NCI-H2107 treated with DMSO at 0.1 percent for 48 hours (cell line): Measurements from ENCODE around the gene NRXN2.

Source experiments
- DNase-seq: peaks from one replicate; lab custom pipeline; 2025; ENCODE audit not compliant: unreplicated experiment; lab: John Stamatoyannopoulos, UW

NRXN2 gene

DNA sequence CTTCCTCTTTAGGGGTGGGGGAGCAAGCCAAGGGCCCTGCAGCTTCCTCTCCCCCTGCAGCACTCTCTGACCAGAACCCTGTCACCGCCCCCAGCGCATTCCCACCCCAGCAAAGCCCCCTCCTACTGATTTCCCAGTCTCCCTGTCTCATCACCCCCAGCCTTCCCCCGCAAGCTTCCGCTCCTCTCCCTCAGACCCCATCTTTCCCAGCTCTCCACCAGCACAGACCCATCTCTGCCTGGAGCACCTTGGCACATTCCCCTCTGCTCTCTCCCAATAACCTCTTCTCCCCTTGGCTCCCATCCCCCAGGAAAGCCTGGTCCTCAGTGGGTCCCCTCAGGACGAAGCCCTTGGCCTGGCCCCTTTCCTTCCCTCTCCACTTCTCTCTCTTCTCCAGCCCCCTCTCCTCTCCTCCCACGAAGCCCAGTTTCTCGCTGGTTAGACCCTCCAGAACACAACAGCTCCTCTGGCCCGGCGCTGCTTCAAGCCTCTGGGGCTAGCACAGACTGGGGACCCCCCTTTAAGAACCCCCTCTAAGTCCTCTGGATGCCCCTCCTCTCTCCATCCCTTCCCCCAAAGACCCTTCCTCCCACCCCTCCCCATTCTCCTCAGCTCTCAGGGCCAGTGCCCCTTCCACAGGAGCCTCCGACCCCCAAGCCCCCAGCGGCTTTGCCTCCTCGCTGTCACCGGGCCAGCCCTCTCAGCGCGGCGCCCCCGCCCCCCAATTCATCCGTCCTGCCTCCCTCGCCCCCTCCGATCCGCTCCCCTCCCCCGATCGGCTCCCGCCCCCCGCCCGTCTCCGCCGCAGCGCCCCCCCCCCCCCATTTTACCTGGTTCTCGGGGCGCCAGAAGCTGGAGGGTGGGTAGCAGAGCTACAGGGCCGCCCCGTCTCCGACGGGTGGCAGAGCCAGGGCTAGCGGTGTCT, 594 bp downstream of the NRXN2 start:
- DNase-seq = no peak

DNA sequence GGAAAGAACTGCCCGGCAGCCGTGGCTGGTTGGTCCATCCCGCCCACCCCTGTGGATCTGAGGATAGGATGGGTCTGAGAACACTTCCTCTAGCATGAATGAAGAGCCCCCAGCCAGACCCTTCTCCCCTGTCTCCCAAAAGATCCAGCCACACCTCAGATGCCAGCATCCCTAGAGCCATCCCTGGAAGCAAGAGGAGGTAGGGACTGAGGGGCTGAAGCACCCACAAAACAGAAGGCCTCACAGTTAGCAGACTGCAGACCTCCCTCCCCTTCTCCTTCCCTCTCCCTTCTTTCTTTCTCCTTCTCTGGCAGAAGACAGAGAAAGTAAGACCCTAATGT, 1.7 kb downstream of the NRXN2 start:
- no peak for DNase-seq

DNA sequence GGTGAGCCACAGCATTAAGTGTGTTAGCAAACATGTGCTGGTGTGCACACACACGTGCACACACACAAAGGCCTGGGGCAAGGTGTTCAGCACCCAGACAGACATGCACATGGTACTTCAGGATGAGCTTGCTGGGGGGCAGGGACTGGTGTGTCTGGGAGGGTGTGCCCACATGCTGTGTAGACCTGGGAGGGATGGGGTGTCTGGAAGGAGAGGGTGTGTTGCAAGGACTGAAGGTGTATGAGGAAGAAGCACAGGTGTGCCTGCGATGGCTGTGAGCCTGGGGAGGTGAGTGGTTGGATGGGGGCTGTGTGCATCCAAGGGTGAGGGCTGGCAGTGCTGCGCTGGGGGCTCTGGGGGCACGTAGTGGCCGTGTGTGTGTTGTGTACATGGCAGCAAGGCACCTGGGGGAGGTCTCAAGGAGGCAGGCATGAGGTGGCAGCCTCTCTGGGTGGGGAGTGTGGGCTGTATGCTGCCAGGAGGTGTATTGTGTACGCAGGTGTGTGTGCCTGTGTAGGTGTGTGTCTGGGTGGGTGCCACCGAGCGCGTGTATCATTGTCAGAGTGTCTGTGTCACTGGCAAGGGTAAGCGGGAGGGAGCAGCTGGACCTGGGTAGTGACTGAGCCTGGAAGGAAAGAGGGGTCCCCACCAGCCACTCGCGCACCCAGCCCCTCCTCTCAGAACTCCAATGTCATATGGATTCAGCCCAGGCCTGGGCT, 2.2 kb downstream of the NRXN2 start:
- no peak for DNase-seq

DNA sequence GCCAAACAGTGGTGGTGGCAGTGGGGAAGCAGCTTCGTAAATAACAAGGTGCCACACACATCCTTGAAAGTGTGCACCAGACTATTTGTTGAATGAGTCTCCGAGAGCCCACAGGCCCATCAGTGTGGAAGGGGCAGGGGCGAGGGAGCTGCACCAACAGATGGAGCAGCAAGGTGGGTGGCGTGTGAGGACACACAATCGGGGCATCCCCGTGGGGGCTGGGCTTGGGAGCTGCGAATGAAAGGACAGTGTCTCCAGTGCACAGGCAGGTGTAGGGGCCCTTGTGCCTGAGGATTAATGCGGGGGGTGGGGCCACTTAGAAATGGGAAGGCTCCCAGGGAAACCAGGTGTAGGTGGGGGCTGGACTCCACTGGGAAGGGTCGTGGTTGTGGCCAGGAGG, 2.8 kb downstream of the NRXN2 start:
- DNase-seq = no peak

DNA sequence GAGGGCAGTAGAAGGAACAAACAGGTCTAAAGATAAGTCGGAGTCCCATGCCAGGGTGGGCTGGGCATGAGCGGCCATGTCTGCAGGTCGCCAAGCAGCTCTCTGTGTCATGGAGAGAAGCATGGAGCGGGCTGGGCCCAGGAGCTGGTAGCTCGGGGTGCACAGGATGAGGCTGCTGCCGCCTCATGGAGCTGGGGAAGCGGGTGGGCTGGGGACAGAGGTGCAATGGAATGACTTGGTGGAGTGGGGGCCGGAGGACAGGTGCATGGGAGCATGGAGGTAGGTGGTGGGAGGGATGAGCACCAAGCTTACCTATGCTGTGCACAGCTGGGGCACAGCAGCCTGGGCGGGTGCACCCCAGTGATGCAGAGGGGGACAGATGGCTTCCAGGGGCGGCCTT, 3.6 kb downstream of the NRXN2 start:
- DNase-seq = no peak

DNA sequence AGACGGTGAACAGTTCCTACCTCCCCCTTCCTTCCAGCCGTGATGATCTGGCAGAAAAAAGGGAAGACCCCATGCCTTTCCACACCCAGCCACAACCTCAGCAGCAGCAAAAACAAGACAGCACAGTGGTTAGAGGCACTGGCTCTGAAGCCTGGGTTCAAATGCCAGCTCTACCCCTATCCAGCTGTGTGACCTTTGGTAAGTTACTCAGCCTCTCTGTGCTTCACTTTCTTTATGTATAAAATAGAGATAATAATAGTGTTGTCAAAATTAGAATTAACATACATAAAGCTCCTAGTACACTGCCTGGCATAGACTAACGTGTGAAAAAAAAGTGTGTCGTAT, 4.2 kb downstream of the NRXN2 start:
- DNase-seq = no peak

DNA sequence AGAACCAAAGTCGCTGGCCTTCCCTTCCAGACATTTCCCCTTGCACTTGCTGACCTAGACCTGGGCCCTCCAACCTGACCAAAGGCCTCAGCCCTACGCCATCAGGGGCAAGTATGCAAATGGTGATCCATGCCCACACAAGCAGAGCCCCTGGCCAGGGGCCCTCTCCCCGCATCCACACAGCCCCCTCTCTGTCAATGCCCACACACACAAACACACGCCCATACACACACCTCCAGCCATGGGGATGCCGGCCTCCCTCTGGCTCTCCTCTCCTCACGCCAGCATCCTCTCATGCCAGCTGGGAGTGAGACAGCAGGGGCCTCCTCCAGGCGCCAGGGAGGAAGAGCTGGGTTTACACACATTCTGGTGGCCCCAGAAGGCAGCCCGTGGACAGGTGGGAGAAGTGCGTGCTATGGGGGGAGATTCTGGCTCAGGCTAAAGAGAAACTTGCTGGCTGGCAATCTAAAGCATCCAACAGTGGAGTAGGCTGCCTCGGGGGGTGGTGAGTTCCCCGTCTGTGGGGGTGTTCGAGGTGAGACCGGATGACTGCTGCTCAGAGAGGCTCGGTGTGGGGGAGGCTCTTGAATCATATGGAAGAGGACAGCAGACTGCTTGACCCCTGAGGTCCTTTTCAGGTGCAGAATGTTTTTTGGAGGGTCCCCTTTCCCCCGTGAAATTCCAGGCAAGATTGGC, 4.8 kb downstream of the NRXN2 start:
- no peak for DNase-seq

DNA sequence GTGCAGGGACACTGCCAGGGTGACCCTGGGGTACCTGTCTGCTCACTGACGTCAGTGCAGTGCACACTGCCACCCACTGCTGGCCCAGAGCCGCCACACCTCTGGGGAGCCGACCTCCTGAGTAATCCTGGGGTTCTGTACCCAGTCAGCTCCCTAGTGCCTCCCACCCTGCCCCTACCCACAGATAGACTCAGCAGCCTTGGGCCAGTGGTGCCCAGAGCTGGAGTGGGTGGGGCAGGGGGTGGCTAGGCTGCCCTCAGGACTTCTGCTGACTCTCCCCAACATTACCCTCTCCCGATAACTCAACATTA, 5.8 kb downstream of the NRXN2 start:
- no peak for DNase-seq

DNA sequence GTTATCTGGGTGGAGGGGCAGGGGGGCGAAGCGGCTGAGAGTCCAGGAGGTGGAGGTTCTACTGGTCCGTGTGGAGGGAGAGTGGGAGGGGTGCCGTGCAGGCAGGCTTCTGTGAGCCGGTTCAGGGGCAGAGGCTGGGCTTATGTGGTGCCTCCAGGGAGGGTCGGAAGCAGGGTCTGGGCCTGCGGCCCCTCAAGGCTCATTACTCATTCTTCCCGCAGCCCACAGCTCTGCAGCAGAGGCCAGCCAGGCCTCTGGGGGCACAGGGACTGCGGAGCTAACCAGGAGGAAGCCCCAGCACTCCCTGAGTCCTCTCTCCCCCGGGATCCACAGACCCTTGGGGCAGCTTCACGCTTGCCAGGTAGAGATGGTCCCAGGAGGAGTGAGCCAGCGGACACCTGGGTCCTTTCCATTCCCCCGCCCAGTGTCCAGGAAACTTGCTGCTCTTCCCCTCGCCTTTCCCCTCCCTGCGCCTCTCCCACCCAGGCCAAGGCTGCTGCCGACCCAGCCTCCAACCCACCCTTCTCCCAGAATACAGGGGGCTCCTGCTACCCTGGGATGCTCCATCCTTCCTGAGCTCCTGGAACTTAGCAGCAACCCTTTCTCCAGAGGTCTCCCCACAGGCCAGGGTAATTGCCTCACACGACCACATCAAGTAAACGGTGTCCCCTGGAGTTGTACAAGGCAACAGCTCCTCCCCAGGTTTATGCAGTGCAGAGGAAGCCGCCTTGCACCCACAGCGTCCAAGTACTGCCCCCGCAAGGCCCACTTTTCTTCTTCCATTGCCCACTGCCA, 6.3 kb downstream of the NRXN2 start:
- no peak for DNase-seq

DNA sequence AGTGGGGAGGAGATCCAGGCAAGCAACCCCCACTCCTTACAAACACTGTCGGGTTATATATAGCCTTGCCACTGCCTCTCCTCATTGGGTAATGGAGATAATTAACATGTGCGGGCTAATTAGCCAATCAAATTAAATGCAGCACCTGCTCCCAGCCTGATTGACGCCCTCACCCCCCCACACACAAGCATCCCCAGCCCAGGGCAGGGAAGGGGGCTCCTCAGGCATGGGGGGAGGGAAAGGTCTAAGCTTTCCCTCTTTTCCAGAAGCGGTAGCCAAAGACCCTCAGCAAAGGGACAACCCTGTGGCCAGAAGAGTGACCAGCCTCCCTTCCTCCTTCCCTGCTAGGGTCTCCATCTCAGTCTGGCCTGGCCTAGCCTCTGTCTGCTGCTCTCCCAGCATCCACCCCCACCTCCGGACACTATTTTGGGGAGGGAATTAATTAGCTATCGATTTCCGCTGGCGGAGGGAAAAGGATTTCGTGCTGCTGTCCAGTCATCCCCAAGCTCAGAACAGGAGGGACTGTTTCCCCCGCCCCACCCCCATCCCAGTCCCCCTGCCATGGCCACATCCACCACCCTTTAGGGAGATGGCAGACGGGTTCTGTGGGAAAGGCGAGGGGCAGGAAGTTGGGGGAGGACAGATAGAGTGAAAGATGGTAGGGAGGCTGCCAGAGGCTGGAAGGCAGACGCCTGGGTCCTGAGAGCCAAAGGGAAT, 7.1 kb downstream of the NRXN2 start:
- no peak for DNase-seq

DNA sequence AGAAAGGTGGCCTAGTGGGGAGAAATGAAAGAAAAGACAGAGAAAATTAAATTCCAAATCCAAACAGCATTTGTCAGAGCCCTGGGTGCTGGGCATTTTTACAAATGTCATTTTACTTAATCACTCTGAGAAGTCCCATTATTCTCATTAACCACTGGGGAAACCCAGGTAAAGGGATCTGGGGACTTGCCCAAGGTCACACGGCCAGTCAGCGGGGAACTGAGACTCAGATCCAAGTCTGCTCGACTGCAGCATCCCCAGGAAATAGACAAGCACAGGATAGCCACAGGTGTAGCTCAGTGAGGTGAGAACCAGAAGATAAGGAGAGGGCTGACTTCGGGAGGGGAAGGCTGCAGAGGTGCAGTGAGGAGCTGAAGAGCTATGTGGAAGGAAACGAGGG, 7.9 kb downstream of the NRXN2 start:
- no peak for DNase-seq

DNA sequence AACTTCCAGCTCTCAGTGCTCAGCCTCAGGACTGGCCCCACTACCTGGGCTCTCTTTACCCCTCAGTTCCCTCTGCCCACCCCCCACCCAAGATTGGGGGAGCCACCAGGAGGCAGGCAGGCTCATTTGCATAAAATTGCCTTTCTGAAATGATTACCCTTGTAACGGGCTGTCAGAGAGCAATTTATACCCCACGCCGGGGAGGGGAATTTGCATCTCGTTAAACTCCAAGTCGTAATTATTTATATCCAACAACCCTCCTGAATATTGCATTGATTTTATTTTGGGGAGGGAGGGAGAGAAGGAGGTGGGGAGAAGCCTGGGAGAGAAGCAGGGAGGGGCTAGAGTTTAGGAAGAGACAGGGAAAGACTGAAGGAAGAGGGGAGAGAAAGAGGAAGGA, 8.3 kb downstream of the NRXN2 start:
- DNase-seq = no peak

DNA sequence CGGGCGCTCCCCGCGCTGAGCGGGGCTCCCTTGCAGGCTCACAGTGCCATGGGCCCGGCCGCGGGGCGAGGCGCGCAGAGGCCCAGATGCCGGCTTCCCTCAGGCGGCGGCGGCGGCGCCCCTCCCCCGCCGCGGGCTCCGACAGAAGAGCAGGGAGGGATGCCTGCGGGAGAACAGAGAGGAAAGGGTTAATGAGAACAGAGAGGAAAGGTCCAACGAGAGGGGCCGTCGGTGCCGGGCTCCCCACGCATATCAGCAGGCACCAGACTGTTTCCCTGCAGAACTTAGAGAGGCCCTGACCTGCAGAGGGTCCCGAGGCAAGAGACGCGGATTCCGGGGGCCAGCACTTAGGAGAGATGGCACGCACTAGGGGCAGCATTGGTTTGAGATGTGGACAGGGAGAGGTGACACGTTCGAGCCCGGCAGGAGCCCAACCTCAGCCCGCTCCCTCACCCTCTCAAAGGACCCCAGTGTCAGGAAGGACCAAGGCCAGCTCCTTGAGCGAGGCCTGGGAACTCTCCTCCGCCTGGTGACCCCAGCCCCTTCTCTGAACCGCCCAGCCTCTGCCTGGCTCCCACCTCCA, 9.1 kb downstream of the NRXN2 start:
- no peak for DNase-seq

DNA sequence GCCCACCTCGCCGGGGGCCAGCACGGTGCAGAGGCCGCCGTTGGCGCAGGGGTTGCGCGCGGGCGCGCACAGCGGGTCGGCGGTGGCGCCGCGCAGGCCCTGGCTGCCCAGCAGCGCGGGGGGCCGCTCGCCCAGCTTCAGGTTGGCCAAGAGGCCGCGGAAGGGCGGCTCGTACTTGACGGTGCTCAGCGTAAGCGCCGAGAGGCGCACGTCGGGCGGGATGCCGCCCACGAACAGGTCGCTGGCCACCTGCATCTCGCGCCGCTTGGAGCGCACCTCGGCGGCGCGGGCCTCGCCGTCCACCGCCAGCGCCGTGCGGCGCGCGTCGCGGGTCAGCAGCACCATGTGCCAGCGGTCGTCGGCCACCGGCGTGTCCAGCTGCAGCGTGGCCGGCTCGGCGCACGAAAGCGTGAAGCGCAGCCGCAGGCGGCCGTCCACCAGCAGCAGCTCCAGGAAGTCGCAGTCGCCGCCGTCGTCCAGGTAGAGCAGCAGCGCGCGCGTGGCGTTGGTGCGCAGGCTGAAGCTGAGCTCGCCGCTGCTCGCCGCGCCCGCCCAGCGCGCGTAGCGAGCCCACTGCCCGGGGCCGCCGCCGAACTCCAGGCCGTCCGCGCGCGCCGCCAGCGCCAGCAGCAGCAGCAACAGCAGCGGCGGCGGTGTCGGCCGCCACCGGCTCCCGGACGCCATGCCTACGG, 9.8 kb downstream of the NRXN2 start:
- no peak for DNase-seq

DNA sequence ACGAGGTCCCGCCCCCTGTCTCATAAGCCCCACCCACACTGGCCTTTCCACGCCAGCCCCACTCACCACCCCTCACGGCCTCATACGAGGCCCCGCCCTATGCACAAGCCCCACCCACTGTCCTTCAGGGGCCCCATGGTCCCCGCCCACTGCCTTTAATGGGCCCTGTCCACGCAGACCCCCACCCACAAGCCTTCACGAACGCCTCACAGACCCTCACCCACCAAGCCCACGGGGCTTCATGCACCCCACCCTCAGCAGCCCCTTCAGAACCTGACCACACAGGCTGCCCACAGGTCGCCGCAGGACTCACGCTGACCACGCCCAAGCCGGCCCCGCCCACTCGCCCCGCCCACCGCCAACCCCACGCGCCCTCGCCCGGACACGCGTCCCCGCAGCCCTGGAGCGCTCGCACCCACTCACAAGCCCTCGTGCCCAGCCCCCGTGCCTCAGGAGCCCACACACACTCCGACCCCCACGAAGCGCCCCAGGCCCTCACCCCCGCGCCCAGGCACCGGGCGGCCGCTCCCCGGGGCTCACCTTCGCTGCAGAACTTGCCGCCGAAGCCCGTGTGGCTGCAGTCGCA, 10.5 kb downstream of the NRXN2 start:
- no peak for DNase-seq

DNA sequence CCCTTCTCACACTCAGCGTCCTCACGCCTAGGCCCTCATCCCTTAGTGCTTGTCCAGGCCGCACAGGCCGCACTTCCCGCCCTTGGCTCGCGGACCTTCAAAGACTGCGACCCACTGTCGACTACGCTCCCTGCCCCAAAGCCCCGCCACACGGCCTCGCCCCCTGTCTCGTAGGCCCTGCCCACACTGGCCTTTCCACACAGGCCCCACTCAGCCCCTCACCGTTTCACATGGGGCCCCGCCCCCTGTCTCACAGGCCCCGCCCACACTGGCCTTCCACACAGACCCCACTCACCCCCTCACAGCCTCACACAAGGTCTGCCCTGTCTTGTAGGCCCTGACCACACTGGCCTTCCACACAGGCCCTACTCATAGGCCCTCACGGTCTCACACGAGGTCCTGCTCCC, 11.0 kb downstream of the NRXN2 start:
- no peak for DNase-seq

DNA sequence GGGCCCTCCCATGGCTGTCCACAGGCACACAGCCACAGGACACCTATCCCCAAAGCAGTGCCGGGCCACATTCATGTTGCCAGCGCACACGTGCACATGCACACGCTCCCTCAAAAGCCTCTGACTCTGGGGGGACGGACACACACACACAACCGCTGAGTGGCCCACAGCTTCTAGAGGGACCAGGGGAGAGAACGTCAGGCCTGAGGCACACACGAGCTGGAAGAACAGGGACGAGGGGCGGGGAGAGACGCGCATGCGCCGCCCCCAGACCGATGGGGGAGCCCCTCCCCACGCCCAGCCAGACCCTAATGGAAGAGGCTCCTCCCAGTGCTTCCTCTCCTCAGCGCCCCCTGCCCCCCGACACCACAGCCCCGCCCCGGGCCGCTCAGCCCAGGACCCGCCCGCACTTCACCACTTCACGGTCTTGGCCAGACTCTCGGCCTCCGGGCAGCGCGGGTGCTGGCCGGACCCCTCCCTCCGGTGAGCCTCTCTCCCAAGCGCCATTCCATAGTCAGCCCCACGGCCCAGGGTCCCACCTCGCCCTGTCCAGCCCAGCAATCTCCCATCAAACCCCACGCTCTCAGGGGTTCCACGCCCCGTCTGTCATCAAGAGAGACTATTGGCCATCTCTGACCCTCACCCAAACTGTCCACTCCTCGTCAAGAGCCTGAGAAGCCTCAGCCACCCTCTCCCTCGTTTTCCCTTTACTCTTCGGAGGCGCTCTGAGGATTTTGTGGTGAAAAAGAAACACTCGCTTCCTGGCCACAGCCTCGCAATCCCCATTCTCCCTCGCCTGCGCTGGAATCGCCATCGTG, 11.7 kb downstream of the NRXN2 start:
- no peak for DNase-seq

DNA sequence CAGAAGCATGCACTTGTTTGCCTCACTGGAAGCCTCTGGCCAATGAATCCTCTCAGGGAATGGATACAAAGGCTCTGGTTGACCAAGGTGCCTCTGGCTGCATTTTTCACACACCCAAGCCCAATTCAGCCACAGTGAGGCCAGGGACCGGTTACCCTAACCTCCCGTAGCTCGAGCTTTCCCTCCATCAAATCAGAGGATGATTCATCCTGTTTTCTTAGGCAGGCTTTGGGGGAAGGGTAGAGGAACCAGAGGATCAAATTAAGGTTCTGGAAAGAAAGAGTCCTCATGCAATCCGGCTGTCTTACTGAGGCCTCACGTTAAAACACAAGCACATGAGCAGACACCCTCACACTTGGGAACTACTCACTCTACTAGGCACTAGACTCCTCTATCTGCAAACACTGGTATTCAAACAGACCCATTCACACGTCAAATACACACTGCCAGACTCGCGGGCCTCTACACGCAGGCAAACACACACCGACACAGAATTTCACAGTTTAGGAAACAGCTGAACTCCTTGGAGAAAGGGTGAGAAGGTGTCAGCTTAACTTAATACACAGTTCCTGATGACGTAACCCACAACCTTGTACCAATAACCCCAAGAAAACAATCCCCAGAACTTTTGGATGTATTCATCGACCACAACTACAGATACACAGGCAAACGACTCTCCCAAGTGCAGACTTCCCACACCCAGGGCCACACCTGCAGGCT, 12.4 kb downstream of the NRXN2 start:
- DNase-seq = no peak
